ENCODE measurements around the gene TULP4. TPM values are rescaled to one million over a fixed set of nuclear protein-coding genes. Genes with fewer than 3 reads are reported as not detected.

Gene TULP4
- total RNA-seq, 1 experiment from 2014 or later: 82.0 TPM

DNA sequence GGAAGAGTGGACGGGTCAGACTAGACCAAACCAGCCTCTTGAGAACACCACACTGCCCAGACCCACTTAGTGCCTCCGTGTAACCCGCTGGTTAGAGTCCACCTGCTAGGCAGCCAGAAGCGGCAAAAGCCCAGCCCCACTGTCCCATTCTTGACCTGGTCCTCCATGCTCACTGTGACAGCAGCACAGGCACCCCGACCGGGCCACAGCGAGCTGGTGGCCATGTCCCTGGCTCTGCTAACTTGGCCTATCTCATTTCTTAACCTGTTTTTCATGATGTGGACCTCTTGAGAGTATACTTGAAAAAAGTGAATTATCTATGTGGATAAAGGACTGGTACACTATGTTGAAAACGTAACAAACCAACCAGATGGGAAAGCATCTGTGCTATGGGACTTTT is 202.7 kb downstream of the TULP4 start:
- POLR2A ChIA-PET (ENCODE audit: low non-redundant PET): no interaction called here

DNA sequence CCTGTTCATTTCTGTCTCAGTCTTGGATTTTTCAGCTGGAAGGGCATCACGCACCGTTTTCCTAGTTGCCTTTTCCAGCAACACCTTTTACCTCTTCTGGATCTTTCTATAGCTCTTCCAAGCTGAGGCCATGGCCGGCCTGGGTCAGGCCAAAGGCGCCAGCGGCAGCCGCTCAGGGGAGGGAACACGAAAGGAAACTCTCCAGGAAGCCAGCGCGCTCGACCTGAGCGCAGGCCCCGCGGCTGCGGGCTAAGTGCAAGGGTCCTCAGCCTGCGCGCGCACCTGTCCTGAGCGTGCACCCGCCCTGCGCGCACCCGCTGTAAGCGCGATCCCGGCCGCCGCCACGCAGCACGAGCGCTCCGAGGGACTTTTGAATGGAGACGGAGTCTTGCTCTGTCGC is 203.8 kb downstream of the TULP4 start:
- no peak for DNase-seq (ENCODE audit: low spot score)
- CTCF ChIA-PET: interaction anchor here (1.2 kb wide), 1 partner anchor 295 kb away, joined by 3 read pairs; no protein-coding TSS in a partner anchor

More for the DNA sequence above, 202.7 kb downstream of the TULP4 start:
- no TSS peak for BruUV-seq (replicated peaks)
- H3K4me1 ChIP-seq (ENCODE audit: insufficient read depth, low read length, poor library complexity, severe bottlenecking): peaks cover 17% of the 10 kb centered on the region
- no peaks in the 10 kb centered on the region for H3K36me3 ChIP-seq (ENCODE audit: insufficient read depth, low read length, poor library complexity, severe bottlenecking)
- DNase-seq (ENCODE audit: low spot score): no peak
- no peak overlapping the region for H3K4me3 ChIP-seq (ENCODE audit: low read depth, low read length, poor library complexity, severe bottlenecking)
- no peaks in the 10 kb centered on the region for H3K9me3 ChIP-seq (ENCODE audit: low read depth, low read length, poor library complexity, severe bottlenecking)
- CTCF ChIA-PET: no interaction called here
- no peak overlapping the region for H3K27ac ChIP-seq (ENCODE audit: low read depth, low read length, poor library complexity, severe bottlenecking)
- no peaks in the 10 kb centered on the region for H3K27me3 ChIP-seq (replicated peaks; ENCODE audit: insufficient read depth, low read depth, low read length, poor library complexity)
- intact Hi-C loops (cut with micrococcal nuclease; ENCODE audit: unreplicated experiment): no loop called here
- TF ChIP-seq EZH2 (IDR thresholded peaks at IDR 0.05; ENCODE audit: borderline replicate concordance, low read depth, low read length, poor library complexity, severe bottlenecking) (no peak), CTCF (conservative IDR thresholded peaks at IDR 0.05; ENCODE audit: low read depth, low read length) (no peak)

GRCh38 chr6:158517038-158517437 is 204.8 kb downstream of the TULP4 start:
- Histone ChIP-seq H3K4me1 (ENCODE audit: insufficient read depth, low read length, poor library complexity, severe bottlenecking) (peaks cover 20% of the 10 kb centered on the region), H3K9me3 (ENCODE audit: low read depth, low read length, poor library complexity, severe bottlenecking) (no peaks in the 10 kb centered on the region), H3K36me3 (ENCODE audit: insufficient read depth, low read length, poor library complexity, severe bottlenecking) (no peaks in the 10 kb centered on the region), H3K4me3 (ENCODE audit: low read depth, low read length, poor library complexity, severe bottlenecking) (no peak overlapping the region), H3K27ac (ENCODE audit: low read depth, low read length, poor library complexity, severe bottlenecking) (no peak overlapping the region), H3K27me3 (replicated peaks; ENCODE audit: insufficient read depth, low read depth, low read length, poor library complexity) (no peaks in the 10 kb centered on the region)
- BruUV-seq (replicated peaks): no TSS peak
- ChIA-PET POLR2A (ENCODE audit: low non-redundant PET) (no interaction called here), CTCF (interaction anchor here (1.2 kb wide), 1 partner anchor 296 kb away, joined by 3 read pairs; no protein-coding TSS in a partner anchor)
- TF ChIP-seq CTCF (conservative IDR thresholded peaks at IDR 0.05; ENCODE audit: low read depth, low read length) (no peak), EZH2 (IDR thresholded peaks at IDR 0.05; ENCODE audit: borderline replicate concordance, low read depth, low read length, poor library complexity, severe bottlenecking) (no peak)
- intact Hi-C loops (cut with micrococcal nuclease; ENCODE audit: unreplicated experiment): no loop called here
- DNase-seq (ENCODE audit: low spot score): no peak

More for the DNA sequence above, 203.8 kb downstream of the TULP4 start:
- BruUV-seq (replicated peaks): no TSS peak
- Histone ChIP-seq H3K27ac (ENCODE audit: low read depth, low read length, poor library complexity, severe bottlenecking) (no peak overlapping the region), H3K9me3 (ENCODE audit: low read depth, low read length, poor library complexity, severe bottlenecking) (no peaks in the 10 kb centered on the region), H3K4me3 (ENCODE audit: low read depth, low read length, poor library complexity, severe bottlenecking) (no peak overlapping the region), H3K4me1 (ENCODE audit: insufficient read depth, low read length, poor library complexity, severe bottlenecking) (peaks cover 17% of the 10 kb centered on the region), H3K27me3 (replicated peaks; ENCODE audit: insufficient read depth, low read depth, low read length, poor library complexity) (no peaks in the 10 kb centered on the region), H3K36me3 (ENCODE audit: insufficient read depth, low read length, poor library complexity, severe bottlenecking) (no peaks in the 10 kb centered on the region)
- POLR2A ChIA-PET (ENCODE audit: low non-redundant PET): no interaction called here
- TF ChIP-seq EZH2 (IDR thresholded peaks at IDR 0.05; ENCODE audit: borderline replicate concordance, low read depth, low read length, poor library complexity, severe bottlenecking) (no peak), CTCF (conservative IDR thresholded peaks at IDR 0.05; ENCODE audit: low read depth, low read length) (no peak)
- intact Hi-C loops (cut with micrococcal nuclease; ENCODE audit: unreplicated experiment): no loop called here

Data from A673 (cell line).